MCF 10A (cell line): ENCODE results near the gene DLK1. TPM values are rescaled to one million over a fixed set of nuclear protein-coding genes. Genes with fewer than 3 reads are reported as not detected.

ENCODE experiments used
- BruUV-seq: library from RNA; stranded (reverse); fragments of 400-500 nt; replicated peaks from 2 replicates; lab custom pipeline; 2021; lab: Mats Ljungman, UMichigan
- CTCF ChIA-PET: fragments of 300-600 bp; sonication (Branson Sonifier 250); formaldehyde crosslinking; extraction: SDS; loops from one replicate; lab custom pipeline; 2021; ENCODE audit warnings: antibody characterized with exemption, inconsistent platforms; lab: Yijun Ruan, JAX
- POLR2A ChIA-PET: fragments of 300-600, 350-650 bp; sonication (Branson Sonifier 250); formaldehyde crosslinking; extraction: SDS; loops from one replicate; lab custom pipeline; 2020; ENCODE audit warnings: antibody characterized with exemption, inconsistent platforms; lab: Yijun Ruan, JAX
- DNase-seq: peaks from one replicate; pipeline ENCODE4 v3.0.0-alpha.2; 2018; ENCODE audit not compliant: unreplicated experiment
- H3K27ac Mint-ChIP-seq: one replicate; pipeline ENCODE4 v1.8.0; 2022; ENCODE audit warnings: mild to moderate bottlenecking, low read depth, mixed read lengths; ENCODE audit not compliant: unreplicated experiment
- H3K27me3 Mint-ChIP-seq: one replicate; pipeline ENCODE4 v1.8.0; 2022; ENCODE audit warnings: mixed read lengths; ENCODE audit not compliant: insufficient read depth, unreplicated experiment
- H3K36me3 Mint-ChIP-seq: one replicate; pipeline ENCODE4 v1.8.0; 2022; ENCODE audit warnings: mild to moderate bottlenecking, moderate library complexity, mixed read lengths; ENCODE audit not compliant: insufficient read depth, unreplicated experiment
- H3K4me1 Mint-ChIP-seq: one replicate; pipeline ENCODE4 v1.8.0; 2022; ENCODE audit warnings: mixed read lengths; ENCODE audit not compliant: insufficient read depth, unreplicated experiment
- H3K4me3 Mint-ChIP-seq: one replicate; pipeline ENCODE4 v1.8.0; 2022; ENCODE audit warnings: mild to moderate bottlenecking, moderate library complexity, mixed read lengths; ENCODE audit not compliant: unreplicated experiment
- H3K9me3 Mint-ChIP-seq: one replicate; pipeline ENCODE4 v1.8.0; 2022; ENCODE audit warnings: mixed read lengths; ENCODE audit not compliant: unreplicated experiment
- intact Hi-C: fragments of 100-400 bp; cut with micrococcal nuclease; formaldehyde crosslinking; loops from 2 replicates; pipeline ENCODE4 v1.14.1; 2022
- total RNA-seq: library from RNA; stranded (reverse); gene quantifications from 2 replicates; pipeline ENCODE4 v1.2.3, GENCODE V29; 2022
- TF ChIP-seq, protein P1 (sequence below): fragments of 200-600 bp; IDR thresholded peaks from one replicate; pipeline ENCODE4 v1.8.0; 2022; ENCODE audit warnings: antibody characterized with exemption, mild to moderate bottlenecking; ENCODE audit not compliant: unreplicated experiment

DLK1 gene
- total RNA-seq, 1 experiment from 2014 or later: not detected

DNA sequence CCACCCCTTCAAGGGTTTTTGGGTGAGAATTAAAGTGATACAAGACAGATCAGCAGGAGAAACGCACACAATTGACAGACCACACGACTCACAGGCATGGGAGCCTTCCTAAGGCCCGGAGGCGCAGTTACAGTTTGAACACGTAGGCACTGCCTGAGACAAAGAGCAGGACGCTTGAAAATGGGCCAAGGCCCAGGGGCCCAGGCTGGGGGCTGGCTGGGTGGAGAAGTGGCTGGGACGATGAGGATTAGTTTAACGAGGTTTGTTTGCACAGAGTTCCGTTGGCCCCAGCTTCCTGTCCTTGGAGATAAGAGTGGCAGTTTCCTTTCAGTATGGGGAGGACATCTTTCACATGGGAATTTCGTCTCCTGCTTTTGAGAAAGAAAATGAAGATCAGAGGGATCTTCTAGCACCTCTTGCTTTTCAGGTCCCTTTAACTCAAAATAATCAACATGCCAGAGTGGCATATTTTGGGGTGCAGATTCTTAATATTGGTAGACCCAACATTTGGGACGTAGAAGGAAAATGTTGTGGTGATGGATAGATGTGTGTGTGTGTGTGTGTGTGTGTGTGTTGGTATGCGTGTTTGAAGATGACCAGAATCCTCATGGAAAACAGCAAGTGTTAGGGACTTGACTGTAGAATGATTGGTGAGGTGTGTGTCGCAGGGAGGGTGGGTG lies 44.6 kb downstream of the DLK1 start:
- Mint-ChIP-seq H3K27ac (no peak overlapping the region), H3K27me3 (peaks cover 47% of the 10 kb centered on the region), H3K36me3 (no peaks in the 10 kb centered on the region), H3K9me3 (peaks cover 15% of the 10 kb centered on the region), H3K4me3 (no peak overlapping the region), H3K4me1 (no peaks in the 10 kb centered on the region)
- no TSS peak for BruUV-seq
- intact Hi-C loops: no loop called here
- POLR2A ChIA-PET: no interaction called here
- DNase-seq: no peak
- CTCF ChIA-PET: no interaction called here
- TF ChIP-seq, protein P1, sequence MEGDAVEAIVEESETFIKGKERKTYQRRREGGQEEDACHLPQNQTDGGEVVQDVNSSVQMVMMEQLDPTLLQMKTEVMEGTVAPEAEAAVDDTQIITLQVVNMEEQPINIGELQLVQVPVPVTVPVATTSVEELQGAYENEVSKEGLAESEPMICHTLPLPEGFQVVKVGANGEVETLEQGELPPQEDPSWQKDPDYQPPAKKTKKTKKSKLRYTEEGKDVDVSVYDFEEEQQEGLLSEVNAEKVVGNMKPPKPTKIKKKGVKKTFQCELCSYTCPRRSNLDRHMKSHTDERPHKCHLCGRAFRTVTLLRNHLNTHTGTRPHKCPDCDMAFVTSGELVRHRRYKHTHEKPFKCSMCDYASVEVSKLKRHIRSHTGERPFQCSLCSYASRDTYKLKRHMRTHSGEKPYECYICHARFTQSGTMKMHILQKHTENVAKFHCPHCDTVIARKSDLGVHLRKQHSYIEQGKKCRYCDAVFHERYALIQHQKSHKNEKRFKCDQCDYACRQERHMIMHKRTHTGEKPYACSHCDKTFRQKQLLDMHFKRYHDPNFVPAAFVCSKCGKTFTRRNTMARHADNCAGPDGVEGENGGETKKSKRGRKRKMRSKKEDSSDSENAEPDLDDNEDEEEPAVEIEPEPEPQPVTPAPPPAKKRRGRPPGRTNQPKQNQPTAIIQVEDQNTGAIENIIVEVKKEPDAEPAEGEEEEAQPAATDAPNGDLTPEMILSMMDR: no peak

DNA sequence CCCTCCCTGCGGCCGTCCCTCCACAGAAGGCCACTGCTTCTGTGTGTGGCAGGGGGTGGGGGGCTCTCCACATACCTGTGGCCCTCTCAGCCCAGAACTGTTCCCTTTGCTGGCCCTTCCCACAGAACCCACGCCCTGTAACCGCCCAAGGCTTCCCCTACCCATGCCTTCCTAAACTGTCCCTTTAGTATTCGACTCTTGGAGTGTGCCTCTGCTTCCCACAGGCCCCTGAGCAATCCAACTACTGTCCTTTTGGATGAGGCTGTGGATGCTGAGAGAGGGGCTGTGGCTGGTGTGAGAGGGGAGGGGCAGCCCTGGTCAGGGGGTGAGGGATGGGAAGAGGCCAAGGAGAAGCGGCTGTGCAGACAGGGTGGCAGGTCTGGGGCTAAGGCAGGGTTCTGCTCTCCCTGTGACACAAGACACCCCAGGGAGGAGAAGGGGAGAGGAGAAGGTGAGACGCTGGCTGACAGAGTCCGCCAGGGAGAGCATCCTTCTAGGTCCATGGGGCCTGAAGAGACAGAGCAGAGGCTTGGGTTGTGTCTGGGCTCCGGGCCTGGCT lies 46.0 kb downstream of the DLK1 start:
- Mint-ChIP-seq H3K27me3 (peaks cover 42% of the 10 kb centered on the region), H3K4me3 (no peak overlapping the region), H3K4me1 (no peaks in the 10 kb centered on the region), H3K36me3 (no peaks in the 10 kb centered on the region), H3K27ac (no peak overlapping the region), H3K9me3 (peaks cover 15% of the 10 kb centered on the region)
- no TSS peak for BruUV-seq
- ChIA-PET CTCF (interaction anchor here (0.6 kb wide), 1 partner anchor 34 kb away, joined by 3 read pairs; no protein-coding TSS in a partner anchor), POLR2A (no interaction called here)
- intact Hi-C loops: no loop called here
- DNase-seq: no peak
- TF ChIP-seq, protein P1: no peak

DNA sequence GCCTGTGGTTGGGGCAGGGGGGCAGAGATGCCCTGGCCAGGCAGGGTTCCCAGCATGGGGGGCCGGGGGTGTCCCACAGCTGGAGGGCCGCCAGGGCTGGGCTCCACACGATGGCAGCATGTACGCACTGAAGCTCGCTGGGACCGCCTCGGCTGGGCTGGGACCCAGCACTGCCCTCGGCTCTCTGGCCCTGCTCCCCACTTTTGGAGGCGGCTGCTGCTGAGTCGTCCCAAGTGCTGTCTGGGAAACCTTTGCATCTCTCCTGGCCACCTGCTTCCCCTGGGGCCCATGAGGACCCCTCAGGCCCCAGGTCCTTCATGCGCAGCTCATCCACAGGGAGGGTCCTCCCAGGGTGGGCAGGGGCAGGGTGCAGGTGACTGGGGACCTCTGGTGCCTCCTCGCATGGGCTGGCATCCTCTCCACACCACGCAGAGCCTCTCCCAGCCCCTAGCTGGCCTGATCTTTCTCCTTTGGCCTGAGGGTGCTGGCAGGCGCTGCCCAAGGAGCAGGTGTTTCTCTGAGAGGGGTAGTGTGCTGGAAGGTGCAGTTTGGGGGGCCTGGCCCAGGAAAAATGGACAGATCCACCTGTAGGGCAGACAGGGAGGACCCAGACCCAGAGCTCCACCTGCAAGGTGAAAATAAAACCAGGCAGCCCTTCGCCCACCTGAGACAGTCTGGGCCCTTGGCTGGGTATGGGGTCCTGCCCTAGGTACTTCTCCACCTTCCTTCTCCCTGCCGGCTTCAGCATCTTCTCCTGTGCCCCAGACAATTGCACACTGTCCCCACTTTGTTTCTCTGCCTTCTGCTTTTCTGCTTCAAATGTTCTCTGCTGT lies 46.9 kb downstream of the DLK1 start:
- no TSS peak for BruUV-seq
- peaks cover 46% of the 10 kb centered on the region for H3K27me3 Mint-ChIP-seq
- POLR2A ChIA-PET: no interaction called here
- no peak for DNase-seq
- no peaks in the 10 kb centered on the region for H3K36me3 Mint-ChIP-seq
- no peak overlapping the region for H3K27ac Mint-ChIP-seq
- TF ChIP-seq, protein P1: no peak
- CTCF ChIA-PET: interaction anchor here (0.6 kb wide), 1 partner anchor 35 kb away, joined by 3 read pairs; no protein-coding TSS in a partner anchor
- peaks cover 15% of the 10 kb centered on the region for H3K9me3 Mint-ChIP-seq
- H3K4me3 Mint-ChIP-seq: no peak overlapping the region
- H3K4me1 Mint-ChIP-seq: no peaks in the 10 kb centered on the region
- intact Hi-C loops: no loop called here

DNA sequence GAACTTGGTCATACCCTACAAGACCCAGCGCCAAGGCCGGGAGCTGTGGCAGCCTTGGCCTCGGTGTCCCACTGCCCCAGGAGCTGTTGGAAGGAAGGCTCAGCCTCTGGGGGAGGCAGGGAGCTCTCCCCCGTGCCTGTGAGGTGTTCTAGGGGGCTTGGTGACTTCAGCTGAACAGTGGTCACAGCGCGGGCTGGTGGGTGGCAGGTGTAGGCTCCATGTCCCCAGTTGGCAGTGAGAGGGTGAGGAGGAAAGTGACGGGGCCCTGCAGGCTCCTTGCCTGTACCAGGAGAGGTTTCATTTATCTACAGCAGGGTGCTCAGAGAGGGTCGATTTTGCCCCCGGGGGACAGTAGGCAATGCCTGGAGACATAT lies 47.5 kb downstream of the DLK1 start:
- peaks cover 47% of the 10 kb centered on the region for H3K27me3 Mint-ChIP-seq
- no peak for DNase-seq
- no peak overlapping the region for H3K27ac Mint-ChIP-seq
- ChIA-PET CTCF (no interaction called here), POLR2A (no interaction called here)
- BruUV-seq: no TSS peak
- no peaks in the 10 kb centered on the region for H3K36me3 Mint-ChIP-seq
- intact Hi-C loops: no loop called here
- H3K4me3 Mint-ChIP-seq: no peak overlapping the region
- no peaks in the 10 kb centered on the region for H3K4me1 Mint-ChIP-seq
- TF ChIP-seq, protein P1: no peak
- H3K9me3 Mint-ChIP-seq: peaks cover 15% of the 10 kb centered on the region
